HepG2 (cell line): Measurements from ENCODE around the gene EOLA2. TPM values are rescaled to one million over a fixed set of nuclear protein-coding genes. Genes with fewer than 3 reads are reported as not detected.

ENCODE experiments used
- ATAC-seq: fragments of 200-7000 bp; cut with Tn5 transposase; 3 replicates; pipeline ENCODE4 v1.9.1; 2020; ENCODE audit warnings: mild to moderate bottlenecking, moderate library complexity
- BruUV-seq: library from RNA; stranded (reverse); fragments of 400-500 nt; replicated peaks from 2 replicates; lab custom pipeline; 2021; lab: Mats Ljungman, UMichigan
- CTCF ChIA-PET: fragments of 300-600 bp; formaldehyde crosslinking; extraction: SDS; loops from one replicate; lab custom pipeline; 2021; ENCODE audit warnings: low total read pairs, inconsistent platforms, low intra/inter-chr PET ratio; lab: Yijun Ruan, JAX
- POLR2A ChIA-PET: fragments of 350-600 bp; sonication (Branson Sonifier 250); formaldehyde crosslinking; loops from one replicate; lab custom pipeline; 2020; ENCODE audit warnings: antibody characterized with exemption, inconsistent platforms; lab: Yijun Ruan, JAX
- DNase-seq: peaks from one replicate; pipeline ENCODE4 v3.0.0-alpha.2; 2015; ENCODE audit warnings: low spot score
- FAIRE-seq: peaks from 3 replicates; lab custom pipeline; 2011; peaks lifted over from hg19 to GRCh38; lab: Jason Lieb, UNC
- H2AFZ ChIP-seq: one replicate; pipeline ENCODE4 v1.6.1; 2011; ENCODE audit warnings: low read length, inconsistent platforms
- H3K27ac ChIP-seq: fragments of 300-600 bp; 3 replicates; pipeline ENCODE4 v1.8.0; 2011; ENCODE audit warnings: mixed run types, mild to moderate bottlenecking, mixed read lengths, low read length, inconsistent platforms; ENCODE audit not compliant: insufficient read depth; ENCODE audit errors: extremely low read length
- H3K27me3 ChIP-seq, 2 experiments: fragments of 200-600 bp in 1 of 2; 2 replicates in 1 of 2; 3 replicates in 1 of 2; pipeline versions ENCODE4 v1.6.0 to v1.8.0; 2011; ENCODE audit warnings: low read length in 2 of 2, mild to moderate bottlenecking in 2 of 2, moderate library complexity in 2 of 2, inconsistent platforms in 1 of 2; ENCODE audit not compliant: insufficient read depth in 2 of 2, control insufficient read depth in 1 of 2
- H3K36me3 ChIP-seq, 2 experiments: fragments of 200-600 bp in 1 of 2; replicated peaks in 1 of 2; 2 replicates in 1 of 2; 3 replicates in 1 of 2; pipeline versions ENCODE4 v1.5.1 to v1.8.0; 2011; ENCODE audit warnings: low read length in 2 of 2, inconsistent platforms in 1 of 2; ENCODE audit not compliant: insufficient read depth in 2 of 2, control insufficient read depth in 1 of 2
- H3K4me1 ChIP-seq: 2 replicates; pipeline ENCODE4 v1.5.1; 2012; ENCODE audit warnings: low read length, inconsistent platforms; ENCODE audit not compliant: insufficient read depth
- H3K4me2 ChIP-seq: 2 replicates; pipeline ENCODE4 v1.6.0; 2011; ENCODE audit warnings: low read depth, low read length, inconsistent platforms
- H3K4me3 ChIP-seq, 3 experiments: fragments of 200-600 bp in 1 of 3; sonication (generic), shearing (Covaris generic) in 1 of 3; replicated peaks in 1 of 3; 2 replicates each; pipeline ENCODE4 v1.5.1; 2011 to 2016; ENCODE audit warnings: low read length in 3 of 3, inconsistent platforms in 2 of 3, low read depth in 2 of 3, mild to moderate bottlenecking in 2 of 3, control low read depth in 1 of 3, mixed read lengths in 1 of 3; ENCODE audit not compliant: insufficient read depth in 1 of 3
- H3K79me2 ChIP-seq: one replicate; pipeline ENCODE4 v1.6.1; 2011; ENCODE audit warnings: low read length, inconsistent platforms; ENCODE audit not compliant: insufficient read depth
- H3K9ac ChIP-seq: 2 replicates; pipeline ENCODE4 v1.6.0; 2011; ENCODE audit warnings: mild to moderate bottlenecking, low read depth, low read length, inconsistent platforms; ENCODE audit not compliant: insufficient read depth
- H3K9me3 ChIP-seq: 2 replicates; pipeline ENCODE4 v1.5.1; 2012; ENCODE audit warnings: mild to moderate bottlenecking, low read length
- H4K20me1 ChIP-seq: 2 replicates; pipeline ENCODE4 v1.6.0; 2011; ENCODE audit warnings: inconsistent platforms, mild to moderate bottlenecking, low read length, moderate library complexity; ENCODE audit not compliant: insufficient read depth
- ZNF354B ChIP-seq: sonication (generic); formaldehyde crosslinking; IDR thresholded peaks from 2 replicates; pipeline ENCODE4 v1.8.0; 2022; ENCODE audit warnings: mild to moderate bottlenecking, missing genetic modification reagents
- WGBS: methylation state at CpG from one replicate; pipeline ENCODE4 v1.1.6; 2017; ENCODE audit warnings: low lambda C conversion rate; 5-methylcytosine and 5-hydroxymethylcytosine counted together
- in situ Hi-C: cut with HindIII; loops from 2 replicates; pipeline ENCODE4 v1.10.0; 2017; ENCODE audit warnings: low pct_unique_long_range_greater_than_20kb; ENCODE audit not compliant: extremely low pct_ligation_motif_present
- intact Hi-C: fragments of 100-400 bp; cut with micrococcal nuclease; formaldehyde crosslinking; loops from one replicate; pipeline ENCODE4 v1.10.0; 2022; ENCODE audit not compliant: unreplicated experiment
- polyA plus RNA-seq, 8 experiments: library from polyadenylated mRNA; depleted of rRNA in 3 of 8; stranded (reverse) in 7 of 8; unstranded in 1 of 8; fragments of >200 nt; fragmentation: Illumina TruSeq in 4 of 8; extraction: Trizol in 4 of 8; gene quantifications; 2 replicates each; pipeline versions ENCODE4 v1.2.1 to v1.2.3, GENCODE V29; 2011 to 2016; ENCODE audit warnings: low read depth in 4 of 8, missing spikeins in 1 of 8, mixed read lengths in 1 of 8; ENCODE audit not compliant: insufficient read depth in 1 of 8
- total RNA-seq, 5 experiments: library from RNA; depleted of rRNA; stranded (reverse); fragments of >200 nt; fragmentation: Illumina TruSeq; extraction: Trizol; gene quantifications; 2 replicates each; pipeline ENCODE4 v1.2.3, GENCODE V29; 2016; ENCODE audit warnings: low read depth in 1 of 5
- TF ChIP-seq, protein P1 (sequence below): sonication (generic); formaldehyde crosslinking; IDR thresholded peaks from 2 replicates; pipeline ENCODE4 v1.5.0; 2020; ENCODE audit warnings: mild to moderate bottlenecking, missing genetic modification reagents, moderate library complexity
- TF ChIP-seq, protein P2 (sequence below): IDR thresholded peaks from 2 replicates; pipeline ENCODE4 v1.6.1; 2016
- TF ChIP-seq, protein P3 (sequence below): sonication (generic); formaldehyde crosslinking; conservative IDR thresholded peaks from 2 replicates; pipeline ENCODE4 v1.4.0; 2020; ENCODE audit warnings: mild to moderate bottlenecking, missing genetic modification reagents, moderate library complexity

EOLA2 gene
- total and polyA plus RNA-seq, 2 of the 13 experiments (the other 11 are each of a cell fraction or from before 2014, with no cell fraction given): 20.4 to 22.0 TPM

DNA sequence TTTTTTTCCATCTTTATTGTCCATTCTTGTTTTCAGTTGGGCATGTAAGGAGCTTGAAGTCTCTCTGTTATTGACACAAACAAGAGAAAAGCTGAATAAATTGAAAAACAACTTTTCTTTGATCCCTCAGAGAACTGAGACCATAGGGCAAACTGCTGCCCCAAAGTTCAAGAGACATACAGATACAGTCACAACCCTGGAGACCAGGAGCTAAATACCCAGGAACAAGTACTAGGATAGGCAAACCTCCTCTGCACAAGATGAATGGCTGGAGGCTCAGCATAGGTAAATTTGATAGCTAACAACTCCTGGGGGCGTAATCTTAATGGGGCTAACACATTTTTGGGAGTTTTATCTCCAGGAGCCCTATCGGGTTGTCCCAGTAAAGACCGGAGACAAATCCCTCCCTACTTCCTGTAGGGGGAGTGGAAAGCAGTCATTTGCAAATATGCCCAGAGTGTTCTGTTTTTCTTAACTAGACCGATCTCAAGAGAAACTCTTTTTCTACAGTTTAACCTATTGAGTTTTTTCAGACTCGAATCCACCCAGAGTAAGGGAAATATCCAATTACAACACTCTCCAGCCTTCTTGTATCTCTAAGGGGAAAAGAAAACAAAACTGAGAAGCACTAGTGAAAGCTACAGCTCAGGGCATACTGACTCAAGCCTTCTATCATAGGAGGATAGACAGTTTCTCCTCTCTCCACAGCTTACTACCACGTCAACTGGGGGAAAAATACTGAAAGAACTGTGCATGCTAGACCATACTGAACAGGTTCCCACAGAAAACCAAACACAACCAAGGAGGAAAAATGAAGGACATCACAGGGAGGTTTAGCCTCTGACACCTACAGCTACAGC is 34.2 kb downstream of the EOLA2 start:
- peak overlapping the region; percentile 77 for H3K4me2 ChIP-seq
- ATAC-seq (peak; percentile 88), FAIRE-seq (no peak), DNase-seq (peak; percentile 3)
- no peaks in the 10 kb centered on the region for H3K79me2 ChIP-seq
- no TSS peak for BruUV-seq
- peak overlapping the region; percentile 46; the same call in 1 of the 2 replicates for H3K9ac ChIP-seq
- H3K4me3 ChIP-seq: peak overlapping the region; percentile 38 to 49 (median 40); a peak in 4 of 6 replicates
- intact Hi-C loops: no loop called here
- in situ Hi-C loops: no loop called here
- WGBS: 0% methylated on average over 5 of the region's 6 CpGs
- H3K9me3 ChIP-seq: no peaks in the 10 kb centered on the region
- no peaks in the 10 kb centered on the region for H4K20me1 ChIP-seq
- CTCF ChIA-PET: no interaction called here
- no peaks in the 10 kb centered on the region for H3K27me3 ChIP-seq
- H3K27ac ChIP-seq: peak overlapping the region; percentile 22
- POLR2A ChIA-PET: no interaction called here
- no peaks in the 10 kb centered on the region for H3K36me3 ChIP-seq
- TF ChIP-seq, protein P1, sequence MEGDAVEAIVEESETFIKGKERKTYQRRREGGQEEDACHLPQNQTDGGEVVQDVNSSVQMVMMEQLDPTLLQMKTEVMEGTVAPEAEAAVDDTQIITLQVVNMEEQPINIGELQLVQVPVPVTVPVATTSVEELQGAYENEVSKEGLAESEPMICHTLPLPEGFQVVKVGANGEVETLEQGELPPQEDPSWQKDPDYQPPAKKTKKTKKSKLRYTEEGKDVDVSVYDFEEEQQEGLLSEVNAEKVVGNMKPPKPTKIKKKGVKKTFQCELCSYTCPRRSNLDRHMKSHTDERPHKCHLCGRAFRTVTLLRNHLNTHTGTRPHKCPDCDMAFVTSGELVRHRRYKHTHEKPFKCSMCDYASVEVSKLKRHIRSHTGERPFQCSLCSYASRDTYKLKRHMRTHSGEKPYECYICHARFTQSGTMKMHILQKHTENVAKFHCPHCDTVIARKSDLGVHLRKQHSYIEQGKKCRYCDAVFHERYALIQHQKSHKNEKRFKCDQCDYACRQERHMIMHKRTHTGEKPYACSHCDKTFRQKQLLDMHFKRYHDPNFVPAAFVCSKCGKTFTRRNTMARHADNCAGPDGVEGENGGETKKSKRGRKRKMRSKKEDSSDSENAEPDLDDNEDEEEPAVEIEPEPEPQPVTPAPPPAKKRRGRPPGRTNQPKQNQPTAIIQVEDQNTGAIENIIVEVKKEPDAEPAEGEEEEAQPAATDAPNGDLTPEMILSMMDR (CRISPR knock-in tag): 0 out of 2 replicates have a peak, but pooled peaks have one; percentile 8
- TF ChIP-seq ZNF354B (CRISPR knock-in tag): no peak
- TF ChIP-seq, protein P2, sequence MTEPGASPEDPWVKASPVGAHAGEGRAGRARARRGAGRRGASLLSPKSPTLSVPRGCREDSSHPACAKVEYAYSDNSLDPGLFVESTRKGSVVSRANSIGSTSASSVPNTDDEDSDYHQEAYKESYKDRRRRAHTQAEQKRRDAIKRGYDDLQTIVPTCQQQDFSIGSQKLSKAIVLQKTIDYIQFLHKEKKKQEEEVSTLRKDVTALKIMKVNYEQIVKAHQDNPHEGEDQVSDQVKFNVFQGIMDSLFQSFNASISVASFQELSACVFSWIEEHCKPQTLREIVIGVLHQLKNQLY (CRISPR knock-in tag): no peak
- TF ChIP-seq, protein P3, sequence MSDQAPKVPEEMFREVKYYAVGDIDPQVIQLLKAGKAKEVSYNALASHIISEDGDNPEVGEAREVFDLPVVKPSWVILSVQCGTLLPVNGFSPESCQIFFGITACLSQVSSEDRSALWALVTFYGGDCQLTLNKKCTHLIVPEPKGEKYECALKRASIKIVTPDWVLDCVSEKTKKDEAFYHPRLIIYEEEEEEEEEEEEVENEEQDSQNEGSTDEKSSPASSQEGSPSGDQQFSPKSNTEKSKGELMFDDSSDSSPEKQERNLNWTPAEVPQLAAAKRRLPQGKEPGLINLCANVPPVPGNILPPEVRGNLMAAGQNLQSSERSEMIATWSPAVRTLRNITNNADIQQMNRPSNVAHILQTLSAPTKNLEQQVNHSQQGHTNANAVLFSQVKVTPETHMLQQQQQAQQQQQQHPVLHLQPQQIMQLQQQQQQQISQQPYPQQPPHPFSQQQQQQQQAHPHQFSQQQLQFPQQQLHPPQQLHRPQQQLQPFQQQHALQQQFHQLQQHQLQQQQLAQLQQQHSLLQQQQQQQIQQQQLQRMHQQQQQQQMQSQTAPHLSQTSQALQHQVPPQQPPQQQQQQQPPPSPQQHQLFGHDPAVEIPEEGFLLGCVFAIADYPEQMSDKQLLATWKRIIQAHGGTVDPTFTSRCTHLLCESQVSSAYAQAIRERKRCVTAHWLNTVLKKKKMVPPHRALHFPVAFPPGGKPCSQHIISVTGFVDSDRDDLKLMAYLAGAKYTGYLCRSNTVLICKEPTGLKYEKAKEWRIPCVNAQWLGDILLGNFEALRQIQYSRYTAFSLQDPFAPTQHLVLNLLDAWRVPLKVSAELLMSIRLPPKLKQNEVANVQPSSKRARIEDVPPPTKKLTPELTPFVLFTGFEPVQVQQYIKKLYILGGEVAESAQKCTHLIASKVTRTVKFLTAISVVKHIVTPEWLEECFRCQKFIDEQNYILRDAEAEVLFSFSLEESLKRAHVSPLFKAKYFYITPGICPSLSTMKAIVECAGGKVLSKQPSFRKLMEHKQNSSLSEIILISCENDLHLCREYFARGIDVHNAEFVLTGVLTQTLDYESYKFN: 0 out of 2 replicates have a peak, but pooled peaks have one; percentile 11
- H2AFZ ChIP-seq: peak overlapping the region; percentile 83
- H3K4me1 ChIP-seq: no peaks in the 10 kb centered on the region
